ENCODE results near the gene PSMG3. TPM values are rescaled to one million over a fixed set of nuclear protein-coding genes. Genes with fewer than 3 reads are reported as not detected.

PSMG3 gene
- total RNA-seq, 1 experiment from 2014 or later: 63.0 TPM

DNA sequence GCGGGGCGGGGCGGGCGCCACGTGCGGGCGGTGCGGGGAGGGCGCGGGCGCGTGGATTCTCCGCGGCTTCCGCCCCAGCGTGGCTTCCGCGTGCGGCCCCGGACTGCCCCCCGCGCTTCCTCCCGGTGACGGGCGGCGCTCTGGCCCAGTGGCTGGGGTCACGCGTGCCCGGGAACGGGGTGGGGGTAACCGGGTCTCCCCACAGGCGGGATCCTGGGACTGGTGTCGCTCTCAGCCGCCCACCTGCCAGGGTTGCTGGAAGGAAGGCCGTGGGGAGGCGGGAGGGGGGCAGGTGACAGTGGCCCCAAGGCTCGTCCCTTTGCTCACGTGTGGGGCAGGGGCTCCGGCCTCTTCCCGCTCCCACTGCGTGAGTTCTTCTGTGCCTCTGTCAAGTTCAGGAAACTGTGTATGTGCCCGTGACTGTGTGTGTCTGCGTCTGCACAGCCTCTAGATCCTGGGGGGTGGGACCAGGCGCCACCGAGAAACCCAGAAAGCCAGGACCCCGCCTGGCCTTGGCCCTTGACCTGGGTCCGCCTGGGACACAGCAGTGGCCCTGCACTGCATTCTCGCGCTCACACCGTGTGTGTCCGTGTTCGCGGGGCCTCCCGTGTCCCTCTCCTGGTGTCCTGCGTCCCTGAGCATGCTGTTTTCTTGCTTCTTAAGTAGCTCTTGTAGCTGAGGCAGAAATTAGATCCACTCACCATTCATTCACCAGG, 38.4 kb downstream of the PSMG3 start:
- WGBS (ENCODE audit: extremely low coverage, insufficient read length, low lambda C conversion rate): no CpG with 5 or more reads among the region's 55 CpGs
- Mint-ChIP-seq H3K27ac (no peak overlapping the region), H3K27me3 (ENCODE audit: low read depth) (peaks cover 2% of the 10 kb centered on the region; the same call in 1 of the 2 replicates), H3K36me3 (ENCODE audit: insufficient read depth in 1 of 3, low read depth in 3 of 3) (no peaks in the 10 kb centered on the region), H3K4me1 (peaks cover 27 to 29% of the 10 kb centered on the region in 2 experiments), H3K4me3 (peak overlapping the region; percentile 76 to 87), H3K9me3 (no peaks in the 10 kb centered on the region)
- no peak overlapping the region for H3K23ac ChIP-seq (ENCODE audit: insufficient read length, low read depth, low read length)
- no peaks in the 10 kb centered on the region for H3K79me1 ChIP-seq (ENCODE audit: insufficient read depth, low read depth, low read length, poor library complexity, severe bottlenecking)
- DNase-seq: peak; percentile 32
- peaks cover 4% of the 10 kb centered on the region for H3K23me2 ChIP-seq (ENCODE audit: insufficient read length, low read depth, low read length, poor library complexity, severe bottlenecking)
- peaks cover 3% of the 10 kb centered on the region; the same call in 1 of the 2 replicates for H3K4me1 ChIP-seq (ENCODE audit: insufficient read depth, low read length)
- no peak overlapping the region for H3K56ac ChIP-seq (ENCODE audit: insufficient read length, low read depth, low read length)
- no peak overlapping the region for H2BK12ac ChIP-seq (ENCODE audit: insufficient read length, low read depth, low read length)
- no peak overlapping the region for H2AFZ ChIP-seq (ENCODE audit: low read length)
- H2BK5ac ChIP-seq (ENCODE audit: insufficient read length, low read length): no peak overlapping the region
- no peak overlapping the region for H2BK120ac ChIP-seq (ENCODE audit: low read depth, low read length, poor library complexity, severe bottlenecking)
- no peaks in the 10 kb centered on the region for H4K20me1 ChIP-seq (ENCODE audit: control insufficient read depth, insufficient read depth, insufficient read length)
- H3K9me3 ChIP-seq (ENCODE audit: control insufficient read depth, low read depth, low read length): no peaks in the 10 kb centered on the region
- H3T11ph ChIP-seq (ENCODE audit: low read length): no peak overlapping the region
- no peak overlapping the region for H3K4ac ChIP-seq (ENCODE audit: low read depth, low read length)
- no peak overlapping the region for H2BK20ac ChIP-seq (ENCODE audit: low read depth, low read length, poor library complexity, severe bottlenecking)
- H3K9ac ChIP-seq (ENCODE audit: extremely low read depth, insufficient read length, low read length): no peak overlapping the region
- peaks cover 7% of the 10 kb centered on the region; the same call in 1 of the 2 replicates for H3K79me2 ChIP-seq (ENCODE audit: insufficient read depth, low read length)
- H3K14ac ChIP-seq (ENCODE audit: insufficient read depth, low read length): peak overlapping the region; percentile 32; the same call in 1 of the 2 replicates
- TF ChIP-seq, protein P1, sequence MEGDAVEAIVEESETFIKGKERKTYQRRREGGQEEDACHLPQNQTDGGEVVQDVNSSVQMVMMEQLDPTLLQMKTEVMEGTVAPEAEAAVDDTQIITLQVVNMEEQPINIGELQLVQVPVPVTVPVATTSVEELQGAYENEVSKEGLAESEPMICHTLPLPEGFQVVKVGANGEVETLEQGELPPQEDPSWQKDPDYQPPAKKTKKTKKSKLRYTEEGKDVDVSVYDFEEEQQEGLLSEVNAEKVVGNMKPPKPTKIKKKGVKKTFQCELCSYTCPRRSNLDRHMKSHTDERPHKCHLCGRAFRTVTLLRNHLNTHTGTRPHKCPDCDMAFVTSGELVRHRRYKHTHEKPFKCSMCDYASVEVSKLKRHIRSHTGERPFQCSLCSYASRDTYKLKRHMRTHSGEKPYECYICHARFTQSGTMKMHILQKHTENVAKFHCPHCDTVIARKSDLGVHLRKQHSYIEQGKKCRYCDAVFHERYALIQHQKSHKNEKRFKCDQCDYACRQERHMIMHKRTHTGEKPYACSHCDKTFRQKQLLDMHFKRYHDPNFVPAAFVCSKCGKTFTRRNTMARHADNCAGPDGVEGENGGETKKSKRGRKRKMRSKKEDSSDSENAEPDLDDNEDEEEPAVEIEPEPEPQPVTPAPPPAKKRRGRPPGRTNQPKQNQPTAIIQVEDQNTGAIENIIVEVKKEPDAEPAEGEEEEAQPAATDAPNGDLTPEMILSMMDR (conservative IDR thresholded peaks at IDR 0.05): no peak
- peak overlapping the region; percentile 61 for H3K18ac ChIP-seq (ENCODE audit: insufficient read length, low read depth, low read length)
- H4K8ac ChIP-seq (replicated peaks; ENCODE audit: insufficient read length, low read depth, low read length): no peak overlapping the region
- no peak overlapping the region for H4K5ac ChIP-seq (ENCODE audit: insufficient read length, low read depth, low read length)
- H2AK5ac ChIP-seq (ENCODE audit: insufficient read length, low read length): no peak overlapping the region
- no peak overlapping the region for H4K91ac ChIP-seq (ENCODE audit: insufficient read length, low read depth, low read length)
- H3K4me2 ChIP-seq (ENCODE audit: insufficient read depth, insufficient read length, low read length): peak overlapping the region; percentile 54
- no peak overlapping the region for H3K27ac ChIP-seq (ENCODE audit: insufficient read length, low read depth, low read length)
- H2BK15ac ChIP-seq (ENCODE audit: low read depth, low read length): no peak overlapping the region
- no peaks in the 10 kb centered on the region for H3K27me3 ChIP-seq (ENCODE audit: insufficient read depth, low read length)

All from H9 (cell line).